Measurements from ENCODE around the gene CGRRF1.

GRCh38 chr14:54489731-54490444 lies 19.8 kb upstream of the CGRRF1 start:
- TF ChIP-seq GABPA (IDR thresholded peaks at IDR 0.05; ENCODE audit: low read depth, low read length) (no peak), GABPA (CRISPR knock-in tag; IDR thresholded peaks at IDR 0.05; ENCODE audit: low read depth) (no peak), ZNF639 (CRISPR knock-in tag; conservative IDR thresholded peaks at IDR 0.05) (no peak), XRCC5 (optimal IDR thresholded peaks at IDR 0.05; ENCODE audit: low read length) (no peak)

All from HepG2 (cell line).